Measurements from ENCODE around the gene CRHR1.

The CRHR1 gene

GRCh38 chr17:45759761-45760160, 24.4 kb upstream of the CRHR1 start:
- no peak for DNase-seq

GRCh38 chr17:45761957-45762565, 22.1 kb upstream of the CRHR1 start:
- no peak for DNase-seq

- DNase-seq, result no peak
Measured at GRCh38 chr17:45763182-45763581, 20.9 kb upstream of the CRHR1 start.

GRCh38 chr17:45764479-45764878, 19.6 kb upstream of the CRHR1 start:
- no peak for DNase-seq

- no peak for DNase-seq
Measured at GRCh38 chr17:45768000-45768399, 16.1 kb upstream of the CRHR1 start.

GRCh38 chr17:45770632-45771270, 13.4 kb upstream of the CRHR1 start:
- no peak for DNase-seq

GRCh38 chr17:45771271-45771959, 12.7 kb upstream of the CRHR1 start:
- no peak for DNase-seq

- no peak for DNase-seq
Measured at GRCh38 chr17:45775148-45775547, 9.0 kb upstream of the CRHR1 start.

GRCh38 chr17:45775576-45776011, 8.5 kb upstream of the CRHR1 start:
- DNase-seq, result no peak

GRCh38 chr17:45776896-45777295, 7.2 kb upstream of the CRHR1 start:
- no peak for DNase-seq

- DNase-seq, result no peak
Measured at GRCh38 chr17:45777388-45777787, 6.7 kb upstream of the CRHR1 start.

GRCh38 chr17:45780921-45781320, 3.2 kb upstream of the CRHR1 start:
- DNase-seq, result no peak

- DNase-seq, result peak; percentile 57
Measured at GRCh38 chr17:45782889-45783592, 1.1 kb upstream of the CRHR1 start.

- DNase-seq, result peak; percentile 51
Measured at GRCh38 chr17:45783593-45784292, 377 bp upstream of the CRHR1 start.

GRCh38 chr17:45784741-45785479, 790 bp downstream of the CRHR1 start:
- peak; percentile 38 for DNase-seq

- DNase-seq, result no peak
Measured at GRCh38 chr17:45785480-45786193, 1.5 kb downstream of the CRHR1 start.

- no peak for DNase-seq
Measured at GRCh38 chr17:45786349-45786748, 2.2 kb downstream of the CRHR1 start.

- DNase-seq, result no peak
Measured at GRCh38 chr17:45787044-45787443, 2.9 kb downstream of the CRHR1 start.

GRCh38 chr17:45787656-45788055, 3.5 kb downstream of the CRHR1 start:
- no peak for DNase-seq

- DNase-seq, result no peak
Measured at GRCh38 chr17:45788057-45788456, 3.9 kb downstream of the CRHR1 start.

GRCh38 chr17:45789874-45790273, 5.8 kb downstream of the CRHR1 start:
- DNase-seq, result no peak

Data from 8988T (cell line).